OCI-LY3 (cell line): Measurements from ENCODE around the gene CALY.

Experiments
- H2AFZ ChIP-seq: fragments of 200-600, 300-600 bp; shearing (Covaris generic); 2 replicates; pipeline ENCODE4 v1.6.0; 2014; ENCODE audit warnings: antibody characterized with exemption, low read depth, low read length
- H3K27ac ChIP-seq: fragments of 200-600, 300-600 bp; sonication (generic); 2 replicates; pipeline ENCODE4 v1.5.1; 2014; ENCODE audit warnings: mild to moderate bottlenecking, low read length, moderate library complexity, mixed read lengths
- H3K27me3 ChIP-seq: fragments of 200-600, 300-600 bp; sonication (generic); 2 replicates; pipeline ENCODE4 v1.6.1; 2014; ENCODE audit warnings: low read depth, low read length, mixed read lengths
- H3K36me3 ChIP-seq: fragments of 200-600, 300-600 bp; sonication (generic); replicated peaks from 2 replicates; pipeline ENCODE3; 2014; ENCODE audit warnings: low read depth, low read length, mixed read lengths
- H3K4me1 ChIP-seq: fragments of 300-600, 200-600 bp; sonication (generic); 2 replicates; pipeline ENCODE4 v1.6.1; 2014; ENCODE audit warnings: low read length, mixed read lengths
- H3K4me2 ChIP-seq: fragments of 200-600, 300-600 bp; sonication (generic); 2 replicates; pipeline ENCODE4 v1.6.1; 2014; ENCODE audit warnings: low read length, mixed read lengths
- H3K4me3 ChIP-seq: fragments of 300-600, 200-600 bp; sonication (generic); 2 replicates; pipeline ENCODE4 v1.5.1; 2014; ENCODE audit warnings: antibody characterized with exemption, mild to moderate bottlenecking, low read length, moderate library complexity
- H3K79me2 ChIP-seq: fragments of 300-600, 200-600 bp; shearing (Covaris generic); 2 replicates; pipeline ENCODE4 v1.6.1; 2014; ENCODE audit warnings: mild to moderate bottlenecking, low read length, mixed read lengths
- H3K9ac ChIP-seq: fragments of 300-600, 200-600 bp; shearing (Covaris generic); 2 replicates; pipeline ENCODE4 v1.6.0; 2014; ENCODE audit warnings: mild to moderate bottlenecking, low read length, moderate library complexity
- H3K9me3 ChIP-seq: fragments of 200-600, 300-600 bp; shearing (Covaris generic); 2 replicates; pipeline ENCODE4 v1.6.1; 2014; ENCODE audit warnings: low read length, mixed read lengths; ENCODE audit not compliant: insufficient read depth
- H4K20me1 ChIP-seq: fragments of 200-600, 300-600 bp; sonication (generic); 2 replicates; pipeline ENCODE4 v1.6.1; 2016; ENCODE audit warnings: low read length, mixed read lengths; ENCODE audit not compliant: insufficient read depth
- EZH2phosphoT487 ChIP-seq: fragments of 200-600 bp; shearing (Covaris generic); IDR thresholded peaks from 2 replicates; pipeline ENCODE4 v1.6.1; 2018; ENCODE audit warnings: antibody characterized with exemption, mixed run types, low read depth
- TF ChIP-seq, protein P1 (sequence below): fragments of 200-600, 300-600 bp; sonication (generic); IDR thresholded peaks from 2 replicates; pipeline ENCODE4 v1.5.1; 2014; ENCODE audit warnings: antibody characterized with exemption, low read length, low read depth

CALY gene

DNA sequence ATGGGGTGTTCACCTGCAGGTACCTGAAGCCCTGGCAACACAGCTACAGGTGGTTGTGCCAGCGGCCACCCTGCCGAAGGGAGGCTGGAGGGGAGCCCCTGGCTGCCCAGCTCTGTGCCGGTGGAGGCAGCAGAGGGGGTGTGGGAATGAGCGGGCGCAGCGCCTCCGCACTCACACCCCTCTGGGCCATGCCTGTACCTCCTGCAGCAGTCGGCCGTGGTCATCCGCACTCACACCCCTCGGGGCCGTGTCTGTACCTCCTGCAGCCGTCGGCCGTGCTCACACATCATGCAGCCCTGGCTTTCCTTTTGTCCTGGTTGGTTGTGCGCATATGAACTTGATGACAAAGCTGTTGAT, 26.3 kb downstream of the CALY start:
- H3K4me3 ChIP-seq: no peak overlapping the region
- no peak overlapping the region for H3K27ac ChIP-seq

DNA sequence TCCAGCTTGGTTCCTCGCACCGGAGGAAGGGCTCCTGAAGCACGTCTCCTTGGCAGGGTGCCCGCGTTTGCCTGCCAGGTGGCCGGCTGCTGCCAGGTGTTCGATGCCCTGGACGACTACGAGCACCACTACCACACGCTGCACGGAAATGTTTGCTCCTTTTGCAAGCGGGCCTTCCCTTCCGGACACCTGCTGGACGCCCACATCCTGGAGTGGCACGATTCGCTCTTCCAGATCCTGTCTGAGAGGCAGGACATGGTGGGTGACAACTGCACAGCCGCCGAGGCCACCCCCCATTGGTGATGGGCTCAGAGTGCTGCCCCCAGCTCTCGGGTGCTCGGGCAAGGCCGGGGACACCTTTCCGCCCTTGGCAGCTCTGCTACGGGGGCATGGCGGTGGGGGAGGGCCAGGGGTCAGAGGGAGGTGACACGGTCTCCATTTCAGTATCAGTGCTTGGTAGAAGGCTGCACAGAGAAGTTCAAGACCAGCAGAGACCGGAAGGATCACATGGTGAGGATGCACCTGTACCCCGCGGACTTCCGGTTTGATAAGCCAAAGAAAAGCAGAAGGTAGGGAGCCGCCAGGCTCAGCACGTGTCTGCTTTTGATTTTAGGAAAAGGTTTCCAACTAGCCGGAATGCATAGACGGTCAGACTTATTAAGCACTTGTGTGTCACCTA, 26.8 kb downstream of the CALY start:
- Histone ChIP-seq H3K9ac (no peak overlapping the region), H3K27me3 (no peaks in the 10 kb centered on the region), H3K36me3 (peaks cover 4% of the 10 kb centered on the region), H4K20me1 (peaks cover 4% of the 10 kb centered on the region), H3K4me2 (peak overlapping the region; percentile 64), H3K4me1 (peaks cover 27% of the 10 kb centered on the region), H3K4me3 (peak overlapping the region; percentile 100; the same call in 1 of the 2 replicates), H3K27ac (no peak overlapping the region), H2AFZ (no peak overlapping the region), H3K79me2 (peaks cover 35% of the 10 kb centered on the region), H3K9me3 (no peaks in the 10 kb centered on the region)
- TF ChIP-seq, protein P1, sequence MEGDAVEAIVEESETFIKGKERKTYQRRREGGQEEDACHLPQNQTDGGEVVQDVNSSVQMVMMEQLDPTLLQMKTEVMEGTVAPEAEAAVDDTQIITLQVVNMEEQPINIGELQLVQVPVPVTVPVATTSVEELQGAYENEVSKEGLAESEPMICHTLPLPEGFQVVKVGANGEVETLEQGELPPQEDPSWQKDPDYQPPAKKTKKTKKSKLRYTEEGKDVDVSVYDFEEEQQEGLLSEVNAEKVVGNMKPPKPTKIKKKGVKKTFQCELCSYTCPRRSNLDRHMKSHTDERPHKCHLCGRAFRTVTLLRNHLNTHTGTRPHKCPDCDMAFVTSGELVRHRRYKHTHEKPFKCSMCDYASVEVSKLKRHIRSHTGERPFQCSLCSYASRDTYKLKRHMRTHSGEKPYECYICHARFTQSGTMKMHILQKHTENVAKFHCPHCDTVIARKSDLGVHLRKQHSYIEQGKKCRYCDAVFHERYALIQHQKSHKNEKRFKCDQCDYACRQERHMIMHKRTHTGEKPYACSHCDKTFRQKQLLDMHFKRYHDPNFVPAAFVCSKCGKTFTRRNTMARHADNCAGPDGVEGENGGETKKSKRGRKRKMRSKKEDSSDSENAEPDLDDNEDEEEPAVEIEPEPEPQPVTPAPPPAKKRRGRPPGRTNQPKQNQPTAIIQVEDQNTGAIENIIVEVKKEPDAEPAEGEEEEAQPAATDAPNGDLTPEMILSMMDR: no peak
- TF ChIP-seq EZH2phosphoT487: no peak

More for the DNA sequence above, 26.3 kb downstream of the CALY start:
- Histone ChIP-seq H3K4me2 (no peak overlapping the region), H3K4me1 (peaks cover 24% of the 10 kb centered on the region), H4K20me1 (peaks cover 4% of the 10 kb centered on the region), H3K9me3 (no peaks in the 10 kb centered on the region), H2AFZ (no peak overlapping the region), H3K9ac (no peak overlapping the region), H3K79me2 (peaks cover 31% of the 10 kb centered on the region), H3K36me3 (peaks cover 4% of the 10 kb centered on the region), H3K27me3 (no peaks in the 10 kb centered on the region)
- TF ChIP-seq, protein P1: no peak
- TF ChIP-seq EZH2phosphoT487: no peak

GRCh38 chr10:133309100-133309719, 27.5 kb downstream of the CALY start:
- peaks cover 4% of the 10 kb centered on the region for H3K36me3 ChIP-seq
- H3K9me3 ChIP-seq: no peaks in the 10 kb centered on the region
- peaks cover 40% of the 10 kb centered on the region for H3K79me2 ChIP-seq
- H2AFZ ChIP-seq: no peak overlapping the region
- peaks cover 4% of the 10 kb centered on the region for H4K20me1 ChIP-seq
- H3K27me3 ChIP-seq: no peaks in the 10 kb centered on the region
- TF ChIP-seq EZH2phosphoT487: no peak
- TF ChIP-seq, protein P1: no peak
- peak overlapping the region; percentile 100 for H3K4me3 ChIP-seq
- H3K4me2 ChIP-seq: peak overlapping the region; percentile 64
- H3K9ac ChIP-seq: peak overlapping the region; percentile 96
- peaks cover 27% of the 10 kb centered on the region for H3K4me1 ChIP-seq
- H3K27ac ChIP-seq: peak overlapping the region; percentile 88

- H3K27ac ChIP-seq: peak within 1 kb of the TSS; percentile 88
- peaks cover 27% of the 10 kb centered on the region for H3K4me1 ChIP-seq
- peaks cover 4% of the 10 kb centered on the region for H3K36me3 ChIP-seq
- H3K4me2 ChIP-seq: peak within 1 kb of the TSS; percentile 79
- TF ChIP-seq EZH2phosphoT487: no peak
- TF ChIP-seq, protein P1: peak; percentile 7; the same call in 1 of the 2 replicates
- peaks cover 4% of the 10 kb centered on the region for H4K20me1 ChIP-seq
- peak within 1 kb of the TSS; percentile 100 for H3K4me3 ChIP-seq
- peaks cover 46% of the 10 kb centered on the region for H3K79me2 ChIP-seq
- no peaks in the 10 kb centered on the region for H3K9me3 ChIP-seq
- H3K27me3 ChIP-seq: no peaks in the 10 kb centered on the region
- H2AFZ ChIP-seq: no peak within 1 kb of the TSS
- peak within 1 kb of the TSS; percentile 96 for H3K9ac ChIP-seq
Measured at GRCh38 chr10:133308421-133309099, 28.1 kb downstream of the CALY start, which contains the start of the genes TUBGCP2 and ZNF511. TUBGCP2 (minus strand) TSS chr10:133308872; CDS start chr10:133302941, 5,931 bp downstream. ZNF511 (plus strand) TSS chr10:133308914; CDS start chr10:133308944, 30 bp downstream.
